HL-60 (cell line): ENCODE measurements around the gene CDH3.

Source experiments
- DNase-seq, 2 experiments: peaks; one replicate each; pipeline ENCODE4 v3.0.0-alpha.2; 2010 to 2020; ENCODE audit warnings: low read depth in 1 of 2, low spot score in 1 of 2
- H3K27ac ChIP-seq: fragments of 250-450 bp; sonication (Bioruptor Pico); replicated peaks from 2 replicates; pipeline ENCODE4 v1.5.1; 2020; ENCODE audit warnings: mild to moderate bottlenecking, moderate library complexity
- H3K27me3 ChIP-seq: fragments of 250-450 bp; sonication (Bioruptor Pico); 2 replicates; pipeline ENCODE4 v1.5.1; 2021; ENCODE audit warnings: mild to moderate bottlenecking, moderate library complexity; ENCODE audit not compliant: insufficient read depth, poor library complexity, severe bottlenecking
- H3K4me3 ChIP-seq: replicated peaks from 2 replicates; pipeline ENCODE4 v1.5.1; 2011; ENCODE audit warnings: mild to moderate bottlenecking, control low read depth, low read length; ENCODE audit not compliant: insufficient read depth
- CTCF ChIP-seq: IDR thresholded peaks from one replicate; pipeline ENCODE4 v1.5.1; 2011; ENCODE audit warnings: low read length, control low read depth, inconsistent platforms; ENCODE audit not compliant: insufficient read depth
- GABPA ChIP-seq: IDR thresholded peaks from 2 replicates; pipeline ENCODE4 v1.6.1; 2012; ENCODE audit warnings: low read depth
- POLR2AphosphoS5 ChIP-seq: IDR thresholded peaks from 2 replicates; pipeline ENCODE4 v1.6.1; 2012; ENCODE audit warnings: low read depth
- REST ChIP-seq: IDR thresholded peaks from 2 replicates; pipeline ENCODE4 v1.6.1; 2012; ENCODE audit warnings: low read depth; ENCODE audit not compliant: insufficient replicate concordance
- SPI1 ChIP-seq: IDR thresholded peaks from 2 replicates; pipeline ENCODE4 v1.6.1; 2012; ENCODE audit warnings: low read depth, mild to moderate bottlenecking, borderline replicate concordance

CDH3 gene

DNA sequence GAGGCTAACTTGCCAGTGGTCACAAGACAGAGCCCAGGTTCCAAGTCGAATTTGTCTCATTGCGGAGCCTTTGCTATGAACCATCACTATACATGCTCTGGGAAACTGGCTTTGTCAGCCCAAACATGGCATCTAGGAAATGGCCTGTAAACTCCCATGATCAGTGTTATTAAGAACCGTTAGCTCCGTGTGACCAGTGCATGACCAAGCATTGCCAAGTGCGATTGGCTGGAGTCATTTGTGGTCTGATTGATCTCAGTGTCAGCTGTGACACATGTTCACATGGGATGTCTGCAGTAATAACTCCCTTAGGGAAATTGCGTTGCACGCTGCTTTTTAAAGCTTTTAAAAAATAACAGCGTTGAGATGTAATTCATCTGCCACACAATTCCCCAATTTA lies 18.6 kb upstream of the CDH3 start:
- H3K27ac ChIP-seq, result no peak overlapping the region
- TF ChIP-seq CTCF (no peak), POLR2AphosphoS5 (no peak), GABPA (no peak), SPI1 (no peak)
- no peak for DNase-seq
- H3K4me3 ChIP-seq, result no peak overlapping the region
- H3K27me3 ChIP-seq, result no peaks in the 10 kb centered on the region

GRCh38 chr16:68627951-68628425 lies 17.1 kb upstream of the CDH3 start:
- TF ChIP-seq SPI1 (no peak), REST (no peak), CTCF (no peak)
- no peak overlapping the region for H3K27ac ChIP-seq
- H3K4me3 ChIP-seq, result no peak overlapping the region
- no peak for DNase-seq
- no peaks in the 10 kb centered on the region for H3K27me3 ChIP-seq

DNA sequence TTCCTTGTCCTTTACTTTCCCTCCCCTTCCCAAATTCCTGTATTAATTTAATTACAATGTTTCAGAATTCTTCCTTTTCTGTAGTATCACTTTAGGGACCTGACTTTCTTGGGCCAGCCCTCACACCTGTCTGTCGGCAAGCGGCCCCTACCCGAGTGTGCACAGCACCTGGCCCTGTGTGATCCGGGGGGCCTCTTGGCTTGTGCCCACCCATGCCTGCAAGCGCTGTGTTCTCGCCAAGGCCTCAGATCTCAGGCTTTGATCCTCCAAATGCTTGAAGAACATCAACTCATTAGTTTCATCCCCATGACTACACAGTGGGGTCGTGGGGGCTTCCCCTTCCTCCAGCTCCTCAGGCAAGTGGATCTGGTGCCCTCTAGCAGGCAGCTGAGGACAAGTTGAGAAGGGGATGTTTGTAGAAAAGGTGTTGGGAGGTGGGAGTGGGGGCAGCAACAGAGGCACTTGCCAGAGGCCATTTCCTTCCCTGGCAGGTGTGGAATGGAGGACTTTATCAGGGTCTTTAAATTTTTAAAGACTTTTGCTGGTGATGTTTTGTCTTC lies 15.7 kb upstream of the CDH3 start:
- TF ChIP-seq SPI1 (no peak), POLR2AphosphoS5 (no peak), GABPA (no peak), CTCF (no peak), REST (no peak)
- H3K4me3 ChIP-seq, result no peak overlapping the region
- no peaks in the 10 kb centered on the region for H3K27me3 ChIP-seq
- H3K27ac ChIP-seq, result no peak overlapping the region
- no peak for DNase-seq

DNA sequence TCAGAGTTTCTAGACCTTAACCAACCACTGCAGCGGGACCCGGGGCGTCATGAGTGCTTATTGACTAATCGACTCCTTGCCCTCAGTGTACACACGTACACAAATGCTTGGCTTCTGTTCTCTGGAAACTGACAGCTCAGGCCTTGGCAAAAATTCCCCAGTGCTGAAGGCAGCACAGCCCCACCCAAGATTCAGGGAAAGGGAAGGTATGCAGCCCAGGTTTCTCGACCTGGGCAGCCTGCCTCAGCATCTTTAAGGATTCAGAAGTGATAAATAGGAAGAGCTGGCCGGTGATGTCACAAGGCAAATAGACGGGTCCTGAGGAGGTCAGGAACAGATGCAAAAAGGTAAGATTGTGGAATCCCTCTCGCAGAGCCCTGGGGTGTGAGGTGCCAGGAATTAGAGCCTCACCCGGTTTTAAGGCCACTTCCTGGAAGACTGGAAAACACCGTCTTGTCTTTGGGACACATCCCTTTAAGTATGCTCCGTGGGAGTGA lies 9.0 kb upstream of the CDH3 start:
- no peak overlapping the region for H3K4me3 ChIP-seq
- TF ChIP-seq GABPA (no peak), CTCF (no peak), SPI1 (no peak), REST (no peak), POLR2AphosphoS5 (no peak)
- no peak for DNase-seq
- no peaks in the 10 kb centered on the region for H3K27me3 ChIP-seq
- no peak overlapping the region for H3K27ac ChIP-seq
